GM19240 (cell line): ENCODE data around the gene ALG14.

Experiments used
- DNase-seq: peaks from one replicate; pipeline ENCODE4 v3.0.0; 2011; ENCODE audit warnings: low spot score; ENCODE audit not compliant: insufficient read length

Gene ALG14

GRCh38 chr1:94983171-94983739, 89.5 kb downstream of the ALG14 start:
- DNase-seq = no peak

DNA sequence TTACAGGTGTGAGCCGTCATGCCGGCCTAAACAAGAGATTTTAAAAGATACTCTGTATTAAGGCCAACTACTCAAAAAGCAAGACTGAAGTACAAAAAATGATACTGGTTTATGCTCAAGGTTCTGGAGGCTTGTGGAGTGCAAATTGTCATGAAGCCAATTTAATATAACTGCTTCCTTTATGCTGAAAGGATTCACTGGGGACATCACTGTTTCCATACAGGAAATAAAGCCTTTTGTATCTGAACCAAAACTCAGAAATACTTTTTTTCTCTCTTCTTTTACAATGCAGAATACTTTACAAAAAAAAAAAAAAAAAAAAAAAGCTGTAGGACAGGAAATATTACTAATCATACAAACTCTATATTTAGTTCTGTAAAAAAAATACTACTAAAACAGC, 90.4 kb downstream of the ALG14 start:
- DNase-seq = no peak

DNA sequence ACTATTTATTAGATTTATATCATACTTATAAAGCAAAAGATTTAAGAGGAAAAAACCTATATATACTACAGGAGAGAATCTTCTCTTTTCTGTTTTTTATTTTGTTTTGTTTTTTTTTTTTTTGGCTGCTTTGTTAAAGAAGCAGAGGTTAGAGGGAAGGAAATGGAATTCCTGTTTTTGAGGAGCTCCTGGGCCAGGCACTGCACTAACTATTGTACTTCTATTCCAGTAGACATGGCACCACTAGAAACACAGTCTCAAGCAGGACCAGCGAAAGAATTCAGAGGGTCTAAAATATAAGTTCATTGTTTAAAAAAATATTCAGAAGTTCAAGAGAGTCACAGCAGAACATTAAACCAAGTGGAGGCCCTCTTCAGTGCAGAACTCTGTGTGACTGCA, 91.2 kb downstream of the ALG14 start:
- DNase-seq = no peak

- DNase-seq = no peak
Measured at GRCh38 chr1:94980582-94981574, 91.9 kb downstream of the ALG14 start.

GRCh38 chr1:94979656-94980581, 92.8 kb downstream of the ALG14 start:
- no peak for DNase-seq

DNA sequence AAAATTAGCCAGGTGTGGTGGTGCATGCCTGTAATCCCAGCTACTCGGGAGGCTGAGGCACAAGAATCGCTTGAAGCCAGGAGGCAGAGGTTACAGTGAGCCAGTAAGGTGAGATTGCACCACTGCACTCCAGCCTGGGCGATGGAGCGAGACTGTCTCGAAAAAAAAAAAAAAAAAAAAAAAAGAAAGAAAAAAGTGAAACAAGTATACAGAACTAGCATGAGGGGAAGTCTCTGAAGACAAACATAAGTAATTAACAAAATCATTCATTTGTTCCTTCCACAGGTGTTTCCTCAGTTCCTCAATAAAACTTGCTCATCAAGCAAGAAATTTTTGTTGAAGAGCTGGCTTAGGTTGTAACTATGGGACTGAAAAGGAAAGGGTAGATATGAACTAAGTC, 93.6 kb downstream of the ALG14 start:
- DNase-seq = no peak

DNA sequence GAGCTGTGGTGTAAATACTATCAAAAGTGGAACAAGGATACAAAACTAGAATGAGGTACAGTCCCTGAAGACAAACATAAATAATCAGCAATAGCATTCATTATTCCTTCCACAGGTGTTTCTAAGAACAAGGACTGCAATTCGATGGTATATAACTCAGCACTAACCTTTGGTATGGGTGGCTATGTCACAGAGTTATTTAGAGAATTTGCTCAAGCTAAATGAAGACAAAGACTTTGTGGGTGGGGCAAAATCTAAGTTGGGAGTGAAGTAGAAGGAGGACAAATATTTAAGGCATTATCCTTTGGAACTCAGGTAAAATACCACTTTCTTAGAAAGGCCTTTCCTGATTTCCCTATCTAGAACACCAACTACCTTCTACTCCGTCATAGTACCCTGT, 94.3 kb downstream of the ALG14 start:
- no peak for DNase-seq

DNA sequence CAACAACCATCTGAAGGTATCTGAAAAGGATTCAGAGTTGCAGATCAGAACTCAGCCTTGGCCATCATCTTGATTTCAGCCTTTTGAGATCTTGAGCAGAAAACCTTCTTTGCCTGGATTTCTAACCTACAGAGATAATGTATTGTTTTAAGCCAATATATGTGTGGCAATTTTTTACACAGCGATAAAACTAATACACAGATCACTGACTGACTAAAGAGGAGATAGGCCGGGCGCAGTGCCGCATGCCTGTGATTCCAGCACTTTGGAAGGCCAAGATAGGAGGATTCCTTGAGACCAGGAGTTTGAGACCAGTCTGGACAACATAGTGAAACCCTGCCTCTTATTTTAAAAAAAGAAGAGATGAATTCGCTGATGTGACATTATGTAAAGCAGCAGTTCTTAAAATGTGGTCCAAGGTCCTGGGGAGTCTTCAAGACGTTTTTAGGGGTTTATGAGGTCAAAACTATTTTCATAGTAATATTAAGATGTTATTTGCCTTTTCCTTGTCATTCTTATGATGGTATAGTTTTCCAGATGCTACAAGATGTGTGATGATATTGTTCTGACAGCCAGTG, 95.7 kb downstream of the ALG14 start:
- no peak for DNase-seq

- no peak for DNase-seq
Measured at GRCh38 chr1:94974824-94975223, 97.9 kb downstream of the ALG14 start.

GRCh38 chr1:94974241-94974640, 98.5 kb downstream of the ALG14 start:
- no peak for DNase-seq

DNA sequence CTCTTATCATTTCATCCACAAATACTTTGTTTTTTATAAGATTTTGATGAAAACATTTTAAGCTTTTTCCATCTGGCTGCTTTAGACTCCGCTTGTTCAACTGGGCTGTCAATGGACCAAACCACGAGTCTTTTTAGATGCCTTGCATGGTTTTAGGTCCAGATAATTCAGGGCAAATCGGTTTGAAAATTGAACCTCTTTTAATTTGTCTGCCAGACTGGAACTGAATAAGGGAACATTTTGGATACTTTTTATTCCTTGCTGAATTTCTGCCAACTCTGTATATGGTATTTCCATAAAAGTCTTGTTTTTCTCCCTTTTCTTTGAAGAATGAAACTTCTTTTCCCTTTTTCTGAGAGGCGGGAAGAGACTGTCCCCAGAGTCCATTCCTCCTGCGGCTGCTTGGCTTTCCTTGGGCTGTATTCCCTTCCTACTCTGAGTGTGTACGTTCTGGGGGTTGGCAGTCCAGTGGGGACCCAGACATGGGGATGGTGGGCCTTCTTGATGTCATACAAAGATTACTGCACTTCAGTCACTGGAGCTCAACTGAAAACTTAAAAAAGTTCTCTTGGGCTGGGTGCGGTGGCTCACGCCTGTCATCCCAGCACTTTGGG, 99.3 kb downstream of the ALG14 start:
- no peak for DNase-seq

- DNase-seq = no peak
Measured at GRCh38 chr1:94971491-94971924, 101.2 kb downstream of the ALG14 start.

DNA sequence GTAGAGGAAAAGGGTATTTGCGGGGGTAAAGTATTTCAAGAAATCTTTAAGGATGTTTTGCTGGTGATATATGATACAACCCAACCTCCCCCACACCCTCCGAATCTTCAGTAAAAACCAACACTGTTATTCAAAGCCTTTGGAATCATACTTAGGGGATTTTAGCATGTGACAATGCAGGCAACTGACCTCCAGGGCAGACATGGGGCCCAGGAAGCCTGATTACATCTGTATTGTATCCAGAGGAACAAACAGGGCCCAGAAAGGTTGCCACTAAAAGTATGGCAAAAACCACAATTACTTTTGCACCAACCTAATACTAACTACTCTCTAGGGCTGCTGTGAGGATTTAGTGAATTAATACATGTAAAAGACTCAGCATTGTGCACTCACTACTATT, 102.0 kb downstream of the ALG14 start:
- DNase-seq = no peak

GRCh38 chr1:94969137-94969536, 103.6 kb downstream of the ALG14 start:
- DNase-seq = no peak

- DNase-seq = no peak
Measured at GRCh38 chr1:94966033-94966432, 106.7 kb downstream of the ALG14 start.

DNA sequence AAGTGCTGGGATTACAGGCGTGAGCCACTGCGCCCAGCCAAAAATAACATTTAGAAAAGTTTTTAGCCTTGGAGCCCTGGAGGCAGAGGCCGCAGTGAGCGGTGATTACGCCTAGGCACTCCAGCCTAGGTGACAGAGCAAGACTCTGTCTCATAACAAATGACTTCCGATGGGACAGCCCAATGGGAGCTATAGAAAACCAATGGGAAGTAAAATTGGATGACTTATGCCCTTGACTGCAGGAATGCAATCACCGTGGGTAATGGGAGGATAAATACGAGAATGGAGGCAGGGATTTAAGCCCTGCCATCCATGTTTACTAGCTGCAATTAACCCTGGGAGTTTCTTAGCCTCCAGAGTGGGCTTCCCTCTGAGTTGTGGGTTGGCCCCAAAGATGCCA, 108.9 kb downstream of the ALG14 start:
- DNase-seq = no peak

DNA sequence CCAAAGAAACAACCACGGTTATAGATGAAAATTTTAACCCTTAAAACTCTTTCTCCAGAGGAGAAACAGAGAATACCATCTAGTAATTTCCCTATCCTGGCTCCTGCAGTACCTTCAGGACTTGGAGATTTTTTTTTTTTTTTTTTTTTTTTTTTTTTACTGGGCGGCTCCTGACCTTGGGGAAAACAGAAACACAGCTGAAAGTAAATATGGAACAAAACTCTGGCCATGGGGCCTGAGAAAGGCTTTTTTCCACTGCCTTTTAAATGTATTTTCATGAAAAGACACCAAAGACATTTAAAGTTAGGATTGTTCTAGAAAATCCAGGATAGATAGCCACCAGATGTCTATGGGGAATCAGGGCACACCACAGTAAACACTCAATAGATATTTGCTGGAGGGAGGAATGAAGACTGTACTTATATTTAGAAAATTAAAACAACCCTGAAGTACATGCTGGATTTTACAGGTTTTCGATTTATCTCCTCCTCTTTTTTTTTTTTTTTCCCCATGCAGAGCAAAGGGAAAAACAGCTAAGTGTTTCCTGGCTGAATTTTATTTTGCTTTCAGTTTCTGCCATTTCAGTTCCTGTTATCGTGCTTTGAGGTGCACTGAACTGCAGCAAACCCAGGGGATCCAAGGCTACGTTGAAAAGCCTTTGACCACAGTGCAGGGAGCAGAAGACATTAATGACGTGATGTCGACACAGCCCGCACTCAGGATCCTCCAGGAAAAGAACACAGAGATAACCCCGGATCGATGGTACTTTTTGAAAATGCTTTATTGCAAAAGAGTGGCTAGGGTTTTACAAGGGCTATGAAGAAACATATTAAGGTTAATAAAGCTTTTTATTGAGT, 110.1 kb downstream of the ALG14 start:
- DNase-seq = peak; percentile 26

- no peak for DNase-seq
Measured at GRCh38 chr1:94961988-94962387, 110.8 kb downstream of the ALG14 start.

DNA sequence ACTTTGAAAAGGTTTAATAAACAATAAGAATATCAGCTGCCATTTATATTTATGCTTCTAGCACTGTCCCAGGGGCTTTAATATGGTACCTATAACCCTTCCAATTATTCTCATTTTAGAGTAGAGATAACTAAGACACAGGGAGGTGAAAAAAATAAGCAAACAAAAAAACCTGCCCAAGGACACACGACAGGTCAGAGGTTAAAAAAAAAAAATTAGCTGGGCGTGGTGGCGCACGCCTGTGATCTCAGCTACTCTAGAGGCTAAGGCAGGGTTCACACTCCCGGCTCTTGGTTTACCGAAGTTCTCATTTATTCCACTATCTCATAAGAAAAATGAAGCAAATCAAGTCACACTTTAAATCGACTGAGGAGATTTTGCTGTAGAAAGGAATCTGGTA, 111.2 kb downstream of the ALG14 start:
- no peak for DNase-seq

DNA sequence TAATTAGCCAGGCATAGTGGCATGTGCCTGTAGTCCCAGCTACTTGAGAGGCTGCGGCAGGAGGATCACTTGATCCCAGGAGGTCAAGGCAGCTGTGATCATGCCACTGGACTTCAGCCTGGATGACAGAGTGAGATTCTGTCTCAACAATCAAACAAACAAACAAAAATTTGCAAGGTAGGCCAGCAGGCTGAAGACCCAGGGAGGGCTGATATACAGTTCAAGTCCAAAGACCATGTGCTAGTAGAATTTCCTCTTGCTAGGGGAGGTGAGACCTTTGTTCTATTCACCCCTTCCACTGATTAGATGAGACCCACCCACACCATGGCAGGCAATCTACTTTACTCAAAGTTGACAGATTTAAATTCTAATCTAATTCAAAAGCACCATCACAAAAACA, 114.7 kb downstream of the ALG14 start:
- no peak for DNase-seq
